Right lobe of liver (tissue), 6 donors: ENCODE results near the gene ARMH1. TPM values are rescaled to one million over a fixed set of nuclear protein-coding genes. Genes with fewer than 3 reads are reported as not detected.

Source experiments
- ATAC-seq, 4 donors: fragments of 200-7000 bp; cut with Tn5 transposase; one replicate each; pipeline ENCODE4 v1.9.1; 2020; ENCODE audit warnings: mild to moderate bottlenecking in 4 of 4, moderate library complexity in 4 of 4
- DNase-seq, 3 donors: peaks; one replicate each; pipeline ENCODE4 v3.0.0-alpha.2; 2020
- H3K27ac ChIP-seq, 3 donors: fragments of 200-600 bp; one replicate each; pipeline ENCODE4 v1.8.0; 2022
- H3K27me3 ChIP-seq, 2 donors: fragments of 200-600 bp; one replicate each; pipeline ENCODE4 v1.8.0; 2022
- H3K36me3 ChIP-seq, 4 donors: fragments of 200-600 bp; sonication (generic) in 1 of 4; one replicate each; pipeline versions ENCODE4 v1.5.1 to v1.8.0; 2017 to 2022; ENCODE audit warnings: control low read depth in 1 of 4
- H3K4me1 ChIP-seq, 4 donors: fragments of 200-600 bp; sonication (generic) in 1 of 4; one replicate each; pipeline versions ENCODE4 v1.5.1 to v1.8.0; 2017 to 2022; ENCODE audit warnings: control low read depth in 1 of 4
- H3K4me3 ChIP-seq, 3 donors: fragments of 200-600 bp; one replicate each; pipeline ENCODE4 v1.8.0; 2022
- H3K9me3 ChIP-seq, 4 donors: fragments of 200-600 bp; sonication (generic) in 1 of 4; one replicate each; pipeline versions ENCODE4 v1.5.1 to v1.8.0; 2017 to 2022; ENCODE audit warnings: control low read depth in 1 of 4
- CTCF ChIP-seq, 4 donors: fragments of 200-600 bp in 3 of 4; fragments of 450-650 bp in 1 of 4; IDR thresholded peaks; one replicate each; pipeline versions ENCODE4 v1.5.1 to v1.8.0; 2016 to 2022; ENCODE audit warnings: antibody characterized with exemption in 4 of 4, mild to moderate bottlenecking in 2 of 4
- POLR2A ChIP-seq: fragments of 450-650 bp; IDR thresholded peaks from one replicate; pipeline ENCODE4 v1.6.1; 2017; ENCODE audit warnings: antibody characterized with exemption, mild to moderate bottlenecking
- WGBS: methylation state at CpG from one replicate; pipeline ENCODE4 v1.1.6; 2018; ENCODE audit warnings: low coverage, low lambda C conversion rate; ENCODE audit not compliant: insufficient coverage; ENCODE audit errors: missing lambda C conversion rate; 5-methylcytosine and 5-hydroxymethylcytosine counted together
- intact Hi-C, 2 donors: fragments of 100-400 bp; cut with DNase I; formaldehyde crosslinking; loops; one replicate each; pipeline versions ENCODE4 v1.11.2 to v1.14.1; 2022
- total RNA-seq, 6 experiments: library from RNA; depleted of rRNA in 2 of 6; stranded (reverse); fragments of >200 nt in 2 of 6; fragmentation: NEBNext Ultra II Directional in 3 of 6; extraction: Animal tissue kit (Norgen Biotek cat#: 25700) in 3 of 6; gene quantifications; one replicate each; pipeline versions ENCODE4 v1.1.0 to v1.2.4, GENCODE V29; 2016 to 2023
- donor health status: DM: no; HTN: yes; CAD: no.
- donor health status: DM: no; HTN: no; CAD: no.
- donor health status: DM: no; HTN: no; CAD: no.
- donor health status: DM: no; HTN: yes; CAD: no.
- donor health status: DM: no; HTN: yes; CAD: no.

The ARMH1 gene
- total RNA-seq, 6 experiments from 2014 or later, result 2.7 to 18.4 (median 5.2) TPM

- DNase-seq (peak in 1 of 3 donors; percentile 10), ATAC-seq (no peak)
- Histone ChIP-seq H3K4me1 (peaks cover 0 to 4% (median under 1%) of the 10 kb centered on the region in 4 donors), H3K36me3 (peaks cover 0 to 33% (median 20%) of the 10 kb centered on the region in 4 donors), H3K4me3 (no peak overlapping the region), H3K27me3 (no peaks in the 10 kb centered on the region), H3K9me3 (no peaks in the 10 kb centered on the region), H3K27ac (no peak overlapping the region)
- TF ChIP-seq CTCF (IDR thresholded peaks at IDR 0.05) (no peak), POLR2A (no peak)
- 69% methylated on average over 8 of the region's 8 CpGs for WGBS
- intact Hi-C loops, result loop anchor here (5.0 kb wide), 1 partner anchor 39 kb away; no protein-coding TSS in a partner anchor
Observed at GRCh38 chr1:44651069-44651468, 23.4 kb upstream of the ARMH1 start.

- Histone ChIP-seq H3K27ac (no peak overlapping the region), H3K9me3 (no peaks in the 10 kb centered on the region), H3K27me3 (no peaks in the 10 kb centered on the region), H3K4me1 (no peaks in the 10 kb centered on the region), H3K36me3 (peaks cover 0 to 33% (median 20%) of the 10 kb centered on the region in 4 donors), H3K4me3 (no peak overlapping the region)
- peak; percentile 76 to 83 (median 77) for DNase-seq
- TF ChIP-seq POLR2A, result no peak
- TF ChIP-seq CTCF (IDR thresholded peaks at IDR 0.05), result peak; percentile 91 to 97 (median 94)
- peak; percentile 83 to 88 (median 88) for ATAC-seq
- 19% methylated on average over 2 of the region's 7 CpGs for WGBS
- intact Hi-C loops, result loop anchor here (5.0 kb wide), 1 partner anchor 40 kb away; no protein-coding TSS in a partner anchor
Observed at GRCh38 chr1:44652445-44653106, 21.9 kb upstream of the ARMH1 start.

- 25% methylated on average over 10 of the region's 11 CpGs for WGBS
- Histone ChIP-seq H3K4me1 (no peaks in the 10 kb centered on the region), H3K27me3 (no peaks in the 10 kb centered on the region), H3K9me3 (no peaks in the 10 kb centered on the region), H3K4me3 (no peak overlapping the region), H3K27ac (no peak overlapping the region), H3K36me3 (peaks cover 0 to 33% (median 16%) of the 10 kb centered on the region in 4 donors)
- intact Hi-C loops, result loop anchor here (5.0 kb wide), 1 partner anchor 41 kb away; no protein-coding TSS in a partner anchor
- DNase-seq (peak in 1 of 3 donors; percentile 11), ATAC-seq (no peak)
- TF ChIP-seq POLR2A (no peak), CTCF (IDR thresholded peaks at IDR 0.05) (no peak)
Observed at GRCh38 chr1:44653107-44653964, 21.2 kb upstream of the ARMH1 start.

- H3K36me3 ChIP-seq, result peaks cover 0 to 26% (median 14%) of the 10 kb centered on the region in 4 donors
- no peak overlapping the region for H3K4me3 ChIP-seq
- ATAC-seq, result no peak
- peak in 1 of 3 donors; percentile 53 for DNase-seq
- no peaks in the 10 kb centered on the region for H3K27me3 ChIP-seq
- 87% methylated on average over 7 of the region's 35 CpGs for WGBS
- intact Hi-C loops, result loop anchor here (5.0 kb wide), 1 partner anchor 42 kb away; no protein-coding TSS in a partner anchor
- no peak overlapping the region for H3K27ac ChIP-seq
- no peak for TF ChIP-seq CTCF (IDR thresholded peaks at IDR 0.05)
- no peak for TF ChIP-seq POLR2A
- H3K4me1 ChIP-seq, result peaks cover 0 to 8% (median under 1%) of the 10 kb centered on the region in 4 donors
- H3K9me3 ChIP-seq, result no peaks in the 10 kb centered on the region
Observed at GRCh38 chr1:44654621-44655187, 19.8 kb upstream of the ARMH1 start.
